Esophagus squamous epithelium (tissue), 5 donors: Measurements from ENCODE around the gene RSPO4. TPM values are rescaled to one million over a fixed set of nuclear protein-coding genes. Genes with fewer than 3 reads are reported as not detected.
"Not testable (repeated sequence)": the region's sequence is repeated elsewhere in the genome, so short reads cannot be mapped to it uniquely, and the experiment has no call there.

ENCODE experiments used
- DNase-seq: peaks from one replicate; lab custom pipeline; 2025; lab: John Stamatoyannopoulos, UW
- H3K27ac ChIP-seq, 4 donors: fragments of 200-600 bp; sonication (generic); one replicate each; pipeline ENCODE4 v1.5.1; 2016 to 2019; ENCODE audit warnings: mild to moderate bottlenecking in 1 of 4
- H3K27me3 ChIP-seq, 4 donors: fragments of 200-600 bp; sonication (generic); 1 replicate in 3 of 4; 2 replicates in 1 of 4; pipeline versions ENCODE4 v1.5.1 to v1.6.0; 2017 to 2021; ENCODE audit warnings: antibody characterized with exemption in 1 of 4
- H3K36me3 ChIP-seq, 3 donors: fragments of 200-600 bp; sonication (generic); one replicate each; pipeline ENCODE4 v1.5.1; 2016 to 2019
- H3K4me1 ChIP-seq, 3 donors: fragments of 200-600 bp; sonication (generic); one replicate each; pipeline ENCODE4 v1.5.1; 2017 to 2019
- H3K4me3 ChIP-seq, 4 donors: fragments of 200-600 bp; sonication (generic); 1 replicate in 3 of 4; 2 replicates in 1 of 4; pipeline ENCODE4 v1.5.1; 2016 to 2019; ENCODE audit warnings: mild to moderate bottlenecking in 2 of 4, moderate library complexity in 1 of 4
- H3K9me3 ChIP-seq, 3 donors: fragments of 200-600 bp; sonication (generic); one replicate each; pipeline ENCODE4 v1.5.1; 2016 to 2019
- CTCF ChIP-seq, 6 experiments: fragments of 450-650 bp in 4 of 6; fragments of 200-600 bp in 2 of 6; sonication (generic) in 2 of 6; IDR thresholded peaks; one replicate each; pipeline ENCODE4 v1.5.1; 2016 to 2019; ENCODE audit warnings: antibody characterized with exemption in 6 of 6, mild to moderate bottlenecking in 4 of 6, moderate library complexity in 4 of 6
- POLR2A ChIP-seq, 4 donors: fragments of 450-650 bp; IDR thresholded peaks; one replicate each; pipeline ENCODE4 v1.6.1; 2017; ENCODE audit warnings: antibody characterized with exemption in 4 of 4, mild to moderate bottlenecking in 4 of 4, moderate library complexity in 3 of 4
- WGBS, 2 donors: methylation state at CpG; one replicate each; pipeline ENCODE4 v1.1.5; 2018; 5-methylcytosine and 5-hydroxymethylcytosine counted together
- intact Hi-C: fragments of 100-400 bp; cut with DNase I; formaldehyde crosslinking; loops from one replicate; pipeline ENCODE4 v1.15.0; 2022
- total RNA-seq, 4 donors: library from RNA; depleted of rRNA; stranded (reverse); fragments of >200 nt; gene quantifications; one replicate each; pipeline ENCODE4 v1.1.0, GENCODE V29; 2016
- donor health status: DM: yes; HTN: yes; CAD: no.

The RSPO4 gene
- total RNA-seq, 4 donors from 2014 or later: 0.18 to 0.23 (median 0.19) TPM; not detected in 1

- Histone ChIP-seq H3K27ac (no peak overlapping the region), H3K9me3 (no peaks in the 10 kb centered on the region), H3K4me3 (no peak overlapping the region), H3K36me3 (no peaks in the 10 kb centered on the region), H3K27me3 (peaks cover 0 to 8% (median 0%) of the 10 kb centered on the region in 4 donors), H3K4me1 (no peaks in the 10 kb centered on the region)
- 28 to 82% methylated on average over 2 of the region's 2 CpGs for WGBS, 2 donors
- TF ChIP-seq CTCF (IDR thresholded peaks at IDR 0.05): no peak
- no peak for TF ChIP-seq POLR2A (IDR thresholded peaks at IDR 0.05)
- no peak for DNase-seq
- intact Hi-C loops: no loop called here
Observed at GRCh38 chr20:1037039-1037438, 34.9 kb upstream of the RSPO4 start.

GRCh38 chr20:1035466-1035865 lies 33.4 kb upstream of the RSPO4 start:
- DNase-seq: no peak
- intact Hi-C loops: no loop called here
- WGBS, 2 donors: 54 to 61% methylated on average over 3 of the region's 3 CpGs
- Histone ChIP-seq H3K9me3 (no peaks in the 10 kb centered on the region), H3K4me3 (no peak overlapping the region), H3K27ac (no peak overlapping the region), H3K36me3 (no peaks in the 10 kb centered on the region), H3K27me3 (peaks cover 0 to 8% (median 0%) of the 10 kb centered on the region in 4 donors), H3K4me1 (no peaks in the 10 kb centered on the region)
- no peak for TF ChIP-seq POLR2A (IDR thresholded peaks at IDR 0.05)
- no peak for TF ChIP-seq CTCF (IDR thresholded peaks at IDR 0.05)

DNA sequence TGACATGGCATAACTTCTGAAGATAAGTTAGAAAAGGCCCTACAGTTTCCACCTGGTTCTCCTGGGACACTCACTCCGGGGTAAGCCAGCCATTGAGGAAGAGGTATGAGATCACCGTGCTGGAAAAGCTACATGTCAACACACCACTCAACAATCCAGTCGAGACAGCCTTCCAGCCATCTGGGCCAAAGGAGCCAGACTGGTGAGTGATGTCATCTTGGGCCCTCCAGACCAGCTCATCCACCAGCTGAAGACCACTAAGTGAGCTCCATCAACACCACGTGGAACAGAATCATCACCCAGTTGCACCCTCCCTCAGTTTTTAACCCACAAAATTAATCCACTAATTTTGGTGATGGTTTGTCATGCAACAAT lies 32.3 kb upstream of the RSPO4 start:
- DNase-seq: no peak
- WGBS, 2 donors: 58 to 65% methylated on average over 3 to 4 of the region's 4 CpGs
- Histone ChIP-seq H3K4me1 (no peaks in the 10 kb centered on the region), H3K4me3 (no peak overlapping the region), H3K9me3 (no peaks in the 10 kb centered on the region), H3K27ac (no peak overlapping the region), H3K27me3 (peaks cover 0 to 8% (median 0%) of the 10 kb centered on the region in 4 donors), H3K36me3 (no peaks in the 10 kb centered on the region)
- TF ChIP-seq POLR2A (IDR thresholded peaks at IDR 0.05) (no peak), CTCF (IDR thresholded peaks at IDR 0.05) (no peak)
- intact Hi-C loops: no loop called here

DNA sequence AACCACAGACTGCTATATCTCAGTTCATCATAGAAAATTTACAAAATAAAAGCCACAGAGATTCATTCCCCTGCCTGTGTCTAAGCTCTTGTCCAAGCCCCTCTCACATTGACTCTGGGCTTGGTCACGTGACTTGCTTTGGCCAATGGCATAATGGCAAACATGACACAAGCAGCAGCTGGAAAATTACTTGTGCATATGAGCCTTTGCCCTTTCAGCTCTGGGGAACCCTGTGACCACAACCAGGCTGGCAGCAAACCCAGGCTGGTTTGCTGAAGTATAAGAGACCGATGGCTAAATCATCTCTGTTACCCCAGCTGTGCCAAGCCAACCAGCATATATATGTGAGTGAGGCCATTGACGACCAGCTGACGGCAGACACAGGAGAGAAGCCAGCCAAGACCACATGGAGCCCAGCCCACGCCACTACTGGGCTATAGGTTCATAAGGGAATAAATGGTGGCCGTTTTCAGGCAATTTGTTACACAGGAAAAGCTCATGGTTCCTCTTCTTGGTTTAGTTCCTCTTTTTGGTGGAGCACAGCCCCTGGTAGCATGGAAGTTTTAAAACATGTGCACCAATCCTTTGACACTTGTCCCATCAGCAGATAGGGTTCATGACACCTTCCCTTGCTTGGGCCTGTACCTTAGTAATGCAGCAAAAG lies 31.8 kb upstream of the RSPO4 start:
- no peak for TF ChIP-seq CTCF (IDR thresholded peaks at IDR 0.05)
- no peak for TF ChIP-seq POLR2A (IDR thresholded peaks at IDR 0.05)
- DNase-seq: no peak
- intact Hi-C loops: no loop called here
- peaks cover 0 to 8% (median 0%) of the 10 kb centered on the region in 4 donors for H3K27me3 ChIP-seq
- H3K4me3 ChIP-seq: no peak overlapping the region
- no peaks in the 10 kb centered on the region for H3K9me3 ChIP-seq
- WGBS, 2 donors: 60 to 71% methylated on average over 5 to 6 of the region's 6 CpGs
- no peak overlapping the region for H3K27ac ChIP-seq
- H3K4me1 ChIP-seq: no peaks in the 10 kb centered on the region
- no peaks in the 10 kb centered on the region for H3K36me3 ChIP-seq

DNA sequence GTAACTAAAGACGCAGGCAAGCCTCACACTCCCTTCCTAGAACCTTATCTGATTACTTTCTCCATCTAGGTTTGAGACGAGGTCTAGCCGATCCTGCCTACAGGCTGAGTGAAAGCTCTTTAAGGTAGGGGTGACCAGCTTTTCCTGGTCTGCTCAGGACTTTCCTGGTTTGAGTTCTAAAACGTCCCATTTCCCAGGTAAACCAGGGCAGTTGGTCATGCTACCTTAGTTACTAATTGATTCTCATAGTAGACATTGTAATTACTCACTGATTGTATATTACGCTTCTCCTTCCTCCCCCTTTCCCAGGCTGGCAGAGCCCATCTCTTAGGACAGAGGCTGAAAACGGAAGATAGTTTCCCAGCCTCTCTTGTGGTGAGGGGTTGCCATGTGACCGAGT lies 27.9 kb upstream of the RSPO4 start:
- 77 to 79% methylated on average over 6 to 7 of the region's 7 CpGs for WGBS, 2 donors
- no peaks in the 10 kb centered on the region for H3K36me3 ChIP-seq
- peaks cover 0 to 8% (median 0%) of the 10 kb centered on the region in 4 donors for H3K27me3 ChIP-seq
- TF ChIP-seq CTCF (IDR thresholded peaks at IDR 0.05) (no peak), POLR2A (IDR thresholded peaks at IDR 0.05) (no peak)
- H3K27ac ChIP-seq: no peak overlapping the region
- DNase-seq: no peak
- H3K4me3 ChIP-seq: no peak overlapping the region
- intact Hi-C loops: no loop called here
- no peaks in the 10 kb centered on the region for H3K4me1 ChIP-seq
- H3K9me3 ChIP-seq: no peaks in the 10 kb centered on the region

DNA sequence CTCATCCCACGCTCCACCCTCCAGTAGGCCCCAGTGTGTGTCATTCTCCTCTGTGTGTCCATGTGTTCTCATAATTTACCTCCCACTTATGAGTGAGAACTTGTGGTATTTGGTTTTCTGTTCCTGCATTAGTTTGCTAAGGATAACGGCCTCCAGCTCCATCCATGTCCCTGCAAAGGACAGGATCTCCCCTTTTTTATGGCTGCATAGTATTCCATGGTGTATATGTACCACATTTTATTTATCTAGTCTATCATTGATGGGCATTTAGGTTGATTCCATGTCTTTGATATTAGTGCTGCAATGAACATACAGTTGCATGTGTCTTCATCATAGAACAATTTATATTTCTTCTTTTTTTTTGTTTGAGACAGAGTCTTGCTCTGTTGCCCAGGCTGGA lies 24.1 kb upstream of the RSPO4 start:
- H3K27ac ChIP-seq, H3K36me3 ChIP-seq, H3K4me1 ChIP-seq, H3K9me3 ChIP-seq, DNase-seq, H3K4me3 ChIP-seq, intact Hi-C loops, H3K27me3 ChIP-seq: not testable (repeated sequence)
- WGBS, 2 donors: 47 to 64% methylated on average over 2 of the region's 2 CpGs
